ENCODE results near the gene CDK12. TPM values are rescaled to one million over a fixed set of nuclear protein-coding genes. Genes with fewer than 3 reads are reported as not detected.
"Not testable (repeated sequence)": the region's sequence is repeated elsewhere in the genome, so short reads cannot be mapped to it uniquely, and the experiment has no call there.

Gene CDK12
- total and polyA plus RNA-seq, 3 experiments from 2014 or later: 5.6 to 91.8 (median 86.9) TPM

DNA sequence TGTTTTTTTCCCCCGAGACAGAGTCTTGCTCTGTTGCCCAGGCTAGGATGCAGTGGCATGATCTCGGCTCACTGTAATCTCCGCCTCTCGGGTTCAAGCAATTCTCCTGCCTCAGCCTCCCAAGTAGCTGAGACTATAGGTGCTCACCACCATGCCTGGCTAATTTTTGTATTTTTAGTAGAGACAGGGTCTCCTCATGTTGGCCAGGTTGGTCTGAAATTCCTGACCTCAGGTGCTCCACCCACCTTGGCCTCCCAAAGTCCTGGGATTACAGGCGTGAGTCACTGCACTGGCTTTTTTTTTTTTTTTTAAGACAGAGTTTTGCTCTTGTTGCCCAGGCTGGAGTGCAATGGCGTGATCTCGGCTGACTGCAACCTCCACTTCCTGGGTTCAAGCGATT is 18.3 kb downstream of the CDK12 start:
- H3K4me1 ChIP-seq (ENCODE audit: insufficient read depth, low read length); POLR2A ChIA-PET; H3K4me3 ChIP-seq (ENCODE audit: low read length); H3K4me3 Mint-ChIP-seq; DNase-seq; H3K9me3 Mint-ChIP-seq; H3K9me3 ChIP-seq (ENCODE audit: low read length); H3K36me3 ChIP-seq (ENCODE audit: insufficient read depth, low read length); H3K27me3 Mint-ChIP-seq; H3K27me3 ChIP-seq (ENCODE audit: insufficient read depth, low read length, poor library complexity, severe bottlenecking); H3K4me1 Mint-ChIP-seq; H3K27ac ChIP-seq (ENCODE audit: low read depth, low read length): not testable (repeated sequence)
- CTCF ChIA-PET: interaction anchor here (1.4 to 1.6 kb wide), 2 partner anchors 15 to 16 kb away, joined by 4 read pairs; no protein-coding TSS in a partner anchor
- Mint-ChIP-seq H3K27ac (peak overlapping the region in 1 of 8 donors; percentile 33), H3K36me3 (peaks cover 0 to 46% (median 1%) of the 10 kb centered on the region in 3 donors)

DNA sequence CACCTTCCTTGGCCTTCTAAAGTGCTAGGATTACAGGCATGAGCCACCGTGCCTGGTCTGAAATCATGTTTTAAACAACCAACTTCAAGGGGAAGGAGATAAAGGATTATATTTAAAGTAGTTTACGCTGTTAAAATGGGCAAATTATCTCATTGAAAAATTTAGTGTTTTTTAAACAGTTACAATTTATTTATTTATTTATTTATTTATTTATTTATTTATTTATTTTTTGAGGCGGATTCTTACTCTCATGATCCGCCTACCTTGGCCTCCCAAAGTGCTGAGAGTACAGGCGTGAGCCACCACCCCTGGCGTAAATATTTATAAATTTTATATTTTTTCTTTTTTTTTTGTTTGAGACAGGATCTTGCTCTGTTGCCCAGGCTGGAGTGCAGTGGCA is 22.2 kb downstream of the CDK12 start:
- no peaks in the 10 kb centered on the region for H3K9me3 ChIP-seq (ENCODE audit: low read length)
- H3K27ac ChIP-seq (ENCODE audit: low read depth, low read length): no peak overlapping the region
- H3K27me3 Mint-ChIP-seq: no peaks in the 10 kb centered on the region
- peaks cover 10 to 23% (median 12%) of the 10 kb centered on the region in 3 donors for H3K4me1 Mint-ChIP-seq
- H3K4me3 Mint-ChIP-seq: no peak overlapping the region
- H3K9me3 Mint-ChIP-seq: no peaks in the 10 kb centered on the region
- no peaks in the 10 kb centered on the region for H3K27me3 ChIP-seq (ENCODE audit: insufficient read depth, low read length, poor library complexity, severe bottlenecking)
- no peak for DNase-seq
- H3K4me3 ChIP-seq (ENCODE audit: low read length): no peak overlapping the region
- ChIA-PET CTCF (no interaction called here), POLR2A (no interaction called here)
- no peak overlapping the region for H3K27ac Mint-ChIP-seq
- no peaks in the 10 kb centered on the region for H3K4me1 ChIP-seq (ENCODE audit: insufficient read depth, low read length)
- H3K36me3 Mint-ChIP-seq: peaks cover 0 to 46% (median 5%) of the 10 kb centered on the region in 3 donors
- no peaks in the 10 kb centered on the region for H3K36me3 ChIP-seq (ENCODE audit: insufficient read depth, low read length)

DNA sequence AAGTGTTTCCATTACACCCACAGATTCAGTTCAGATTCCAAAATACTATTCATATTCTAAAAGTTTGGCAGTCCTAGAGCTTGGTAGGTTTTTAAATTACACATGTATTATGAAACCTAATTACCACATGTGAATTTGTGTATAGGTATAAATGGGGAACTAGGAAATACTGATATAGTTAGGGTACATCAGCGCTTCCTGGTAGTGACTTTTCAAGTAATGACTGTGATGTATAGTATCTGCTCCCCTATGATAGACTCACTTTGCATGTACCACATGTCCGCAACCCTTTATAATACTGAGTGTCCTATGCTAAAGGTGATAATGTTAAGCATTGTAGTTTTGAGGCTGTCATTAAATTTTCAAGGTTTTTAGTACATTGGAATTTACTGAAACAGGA is 22.9 kb downstream of the CDK12 start:
- ChIA-PET CTCF (no interaction called here), POLR2A (no interaction called here)
- Histone ChIP-seq H3K4me1 (ENCODE audit: insufficient read depth, low read length) (no peaks in the 10 kb centered on the region), H3K27me3 (ENCODE audit: insufficient read depth, low read length, poor library complexity, severe bottlenecking) (no peaks in the 10 kb centered on the region), H3K9me3 (ENCODE audit: low read length) (no peaks in the 10 kb centered on the region), H3K27ac (ENCODE audit: low read depth, low read length) (no peak overlapping the region), H3K4me3 (ENCODE audit: low read length) (no peak overlapping the region), H3K36me3 (ENCODE audit: insufficient read depth, low read length) (no peaks in the 10 kb centered on the region)
- DNase-seq: no peak
- peaks cover 10 to 23% (median 12%) of the 10 kb centered on the region in 3 donors for H3K4me1 Mint-ChIP-seq
- no peaks in the 10 kb centered on the region for H3K27me3 Mint-ChIP-seq
- H3K4me3 Mint-ChIP-seq: no peak overlapping the region
- H3K27ac Mint-ChIP-seq: no peak overlapping the region
- H3K9me3 Mint-ChIP-seq: no peaks in the 10 kb centered on the region
- peaks cover 0 to 43% (median 5%) of the 10 kb centered on the region in 3 donors for H3K36me3 Mint-ChIP-seq

DNA sequence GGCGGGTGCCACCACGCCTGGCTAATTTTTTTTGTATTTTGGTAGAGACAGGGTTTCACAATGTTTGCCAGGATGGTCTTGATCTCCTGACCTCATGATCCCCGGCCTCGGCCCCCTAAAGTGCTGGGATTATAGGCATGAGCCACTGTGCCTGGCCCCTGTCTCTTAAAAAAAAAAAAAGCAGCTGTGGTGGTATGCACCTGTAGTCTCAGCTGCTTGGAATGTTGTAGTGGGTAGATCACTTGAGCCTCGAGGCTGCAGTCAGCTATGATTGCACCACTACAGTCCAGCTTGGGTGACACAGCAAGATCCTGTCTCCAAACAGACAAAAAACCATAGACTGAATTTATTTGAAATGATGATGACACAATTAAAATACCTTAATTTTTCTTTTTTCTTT is 24.3 kb downstream of the CDK12 start:
- CTCF ChIA-PET: interaction anchor here (0.9 kb wide), 1 partner anchor 24 kb away, joined by 3 read pairs; no protein-coding TSS in a partner anchor
- no peaks in the 10 kb centered on the region for H3K4me1 ChIP-seq (ENCODE audit: insufficient read depth, low read length)
- no peak overlapping the region for H3K27ac ChIP-seq (ENCODE audit: low read depth, low read length)
- no peak for DNase-seq
- Mint-ChIP-seq H3K27me3 (no peaks in the 10 kb centered on the region), H3K4me3 (no peak overlapping the region), H3K27ac (no peak overlapping the region), H3K9me3 (no peaks in the 10 kb centered on the region), H3K36me3 (peaks cover 2 to 36% (median 6%) of the 10 kb centered on the region in 3 donors), H3K4me1 (peaks cover 10 to 22% (median 14%) of the 10 kb centered on the region in 3 donors)
- no peaks in the 10 kb centered on the region for H3K27me3 ChIP-seq (ENCODE audit: insufficient read depth, low read length, poor library complexity, severe bottlenecking)
- POLR2A ChIA-PET: interaction anchor here (0.5 kb wide), 2 partner anchors 72 to 504 kb away, joined by 3 to 6 read pairs; no protein-coding TSS in a partner anchor
- H3K4me3 ChIP-seq (ENCODE audit: low read length): no peak overlapping the region
- no peaks in the 10 kb centered on the region for H3K9me3 ChIP-seq (ENCODE audit: low read length)
- peaks cover 3% of the 10 kb centered on the region for H3K36me3 ChIP-seq (ENCODE audit: insufficient read depth, low read length)

DNA sequence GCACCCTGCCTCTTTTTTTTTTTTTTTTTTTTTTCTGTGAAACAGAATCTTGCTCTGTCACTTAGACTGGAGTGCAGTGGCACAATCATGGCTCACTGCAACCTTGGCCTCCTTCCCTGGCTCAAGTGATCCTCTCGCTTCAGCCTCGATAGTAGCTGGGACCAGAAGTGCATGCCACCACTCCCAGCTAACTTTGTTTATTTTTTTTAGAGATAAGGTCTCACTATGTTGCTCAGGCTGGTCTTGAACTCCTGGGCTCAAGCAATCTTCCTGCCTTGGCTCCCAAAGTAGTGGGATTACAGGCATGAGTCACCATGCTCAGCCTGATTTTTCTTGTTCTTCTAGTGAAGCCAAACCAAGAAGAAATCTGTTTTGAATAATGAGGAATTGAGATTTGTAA is 25.0 kb downstream of the CDK12 start:
- no peak for DNase-seq
- POLR2A ChIA-PET: interaction anchor here (0.5 to 0.6 kb wide), 2 partner anchors 20 to 72 kb away, joined by 3 to 14 read pairs; no protein-coding TSS in a partner anchor
- peak overlapping the region in 1 of 8 donors; percentile 38 for H3K27ac Mint-ChIP-seq

DNA sequence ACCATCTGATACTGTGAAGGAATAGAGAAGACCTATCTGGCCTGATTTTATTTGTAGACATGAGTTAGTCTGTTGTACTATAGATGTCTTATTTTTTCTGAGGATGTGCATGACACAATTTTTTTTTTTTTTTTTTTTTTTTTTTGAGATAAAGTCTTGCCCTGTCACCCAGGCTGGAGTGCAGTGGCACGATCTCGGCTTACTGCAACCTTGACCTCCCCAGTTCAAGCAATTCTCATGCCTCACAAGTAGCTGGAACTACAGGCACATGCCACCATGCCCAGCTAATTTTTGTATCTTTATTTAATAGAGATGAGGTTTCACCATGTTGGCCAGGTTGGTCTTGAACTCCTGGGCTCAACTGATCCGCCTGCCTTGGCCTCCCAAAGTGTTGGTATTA is 26.2 kb downstream of the CDK12 start:
- H3K9me3 Mint-ChIP-seq; H3K4me3 Mint-ChIP-seq; DNase-seq; H3K27me3 ChIP-seq (ENCODE audit: insufficient read depth, low read length, poor library complexity, severe bottlenecking); H3K27ac ChIP-seq (ENCODE audit: low read depth, low read length); H3K27me3 Mint-ChIP-seq; CTCF ChIA-PET; H3K4me3 ChIP-seq (ENCODE audit: low read length); H3K9me3 ChIP-seq (ENCODE audit: low read length); POLR2A ChIA-PET; H3K36me3 ChIP-seq (ENCODE audit: insufficient read depth, low read length); H3K4me1 ChIP-seq (ENCODE audit: insufficient read depth, low read length): not testable (repeated sequence)
- peaks cover 10 to 23% (median 14%) of the 10 kb centered on the region in 3 donors for H3K4me1 Mint-ChIP-seq
- peaks cover 3 to 40% (median 9%) of the 10 kb centered on the region in 3 donors for H3K36me3 Mint-ChIP-seq
- H3K27ac Mint-ChIP-seq: peak overlapping the region in 1 of 8 donors; percentile 64

More for the DNA sequence above, 25.0 kb downstream of the CDK12 start:
- Mint-ChIP-seq H3K9me3 (no peaks in the 10 kb centered on the region), H3K4me1 (peaks cover 10 to 23% (median 14%) of the 10 kb centered on the region in 3 donors), H3K27me3 (no peaks in the 10 kb centered on the region), H3K4me3 (no peak overlapping the region), H3K36me3 (peaks cover 3 to 40% (median 9%) of the 10 kb centered on the region in 3 donors)
- Histone ChIP-seq H3K4me3 (ENCODE audit: low read length) (no peak overlapping the region), H3K27ac (ENCODE audit: low read depth, low read length) (no peak overlapping the region), H3K4me1 (ENCODE audit: insufficient read depth, low read length) (no peaks in the 10 kb centered on the region), H3K36me3 (ENCODE audit: insufficient read depth, low read length) (peaks cover 6% of the 10 kb centered on the region), H3K27me3 (ENCODE audit: insufficient read depth, low read length, poor library complexity, severe bottlenecking) (no peaks in the 10 kb centered on the region), H3K9me3 (ENCODE audit: low read length) (no peaks in the 10 kb centered on the region)
- CTCF ChIA-PET: no interaction called here

DNA sequence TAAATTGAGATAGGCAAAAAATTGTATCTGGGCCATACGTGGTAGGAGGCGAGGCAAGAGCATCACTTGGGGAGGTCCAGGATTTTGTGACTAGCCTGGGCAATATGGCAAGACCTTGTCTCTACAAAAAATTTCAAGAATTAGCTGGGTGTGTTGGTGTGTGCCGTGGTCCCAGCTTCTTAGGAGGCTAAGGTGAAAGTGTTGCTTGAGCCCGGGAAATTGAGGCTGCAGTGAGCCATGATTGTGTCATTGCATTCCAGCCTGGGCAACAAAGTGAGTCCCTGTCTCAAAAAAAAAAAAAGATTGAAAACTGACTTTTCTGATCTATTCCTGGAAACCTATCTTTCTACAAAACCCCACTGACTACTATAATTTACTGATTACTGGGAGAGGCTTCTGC is 26.7 kb downstream of the CDK12 start:
- Mint-ChIP-seq H3K36me3 (peaks cover 3 to 45% (median 9%) of the 10 kb centered on the region in 3 donors), H3K27me3 (no peaks in the 10 kb centered on the region), H3K9me3 (no peaks in the 10 kb centered on the region), H3K4me1 (peaks cover 10 to 23% (median 14%) of the 10 kb centered on the region in 3 donors), H3K4me3 (no peak overlapping the region), H3K27ac (peak overlapping the region in 1 of 8 donors; percentile 14)
- POLR2A ChIA-PET: no interaction called here
- H3K4me3 ChIP-seq (ENCODE audit: low read length): no peak overlapping the region
- DNase-seq: no peak
- no peak overlapping the region for H3K27ac ChIP-seq (ENCODE audit: low read depth, low read length)
- no peaks in the 10 kb centered on the region for H3K27me3 ChIP-seq (ENCODE audit: insufficient read depth, low read length, poor library complexity, severe bottlenecking)
- no peaks in the 10 kb centered on the region for H3K9me3 ChIP-seq (ENCODE audit: low read length)
- CTCF ChIA-PET: interaction anchor here (1.1 kb wide), 2 partner anchors 12 to 89 kb away, joined by 3 read pairs; no protein-coding TSS in a partner anchor
- H3K36me3 ChIP-seq (ENCODE audit: insufficient read depth, low read length): peaks cover 7% of the 10 kb centered on the region
- no peaks in the 10 kb centered on the region for H3K4me1 ChIP-seq (ENCODE audit: insufficient read depth, low read length)

DNA sequence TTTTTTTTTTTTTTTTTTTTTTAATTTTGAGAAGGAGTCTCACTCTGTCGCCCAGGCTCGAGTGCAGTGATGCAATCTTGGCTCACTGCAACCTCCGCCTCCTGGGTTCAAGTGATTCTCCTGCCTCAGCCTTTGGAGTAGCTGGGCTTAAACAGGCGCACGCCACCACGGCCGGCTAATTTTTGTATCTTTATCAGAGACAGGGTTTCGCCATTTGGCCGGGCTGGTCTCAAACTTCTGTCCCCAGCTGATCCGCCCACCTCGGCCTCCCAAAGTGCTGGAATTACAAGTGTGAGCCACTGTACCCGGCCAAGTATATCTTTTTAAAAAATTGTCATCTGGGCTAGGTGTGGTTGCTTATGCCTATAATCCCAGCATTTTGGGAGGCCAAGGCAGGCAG is 35.6 kb downstream of the CDK12 start:
- H3K27me3 ChIP-seq (ENCODE audit: insufficient read depth, low read length, poor library complexity, severe bottlenecking); DNase-seq; H3K4me3 Mint-ChIP-seq; H3K9me3 ChIP-seq (ENCODE audit: low read length); POLR2A ChIA-PET; H3K27ac ChIP-seq (ENCODE audit: low read depth, low read length); H3K4me3 ChIP-seq (ENCODE audit: low read length); H3K27ac Mint-ChIP-seq; H3K9me3 Mint-ChIP-seq; H3K27me3 Mint-ChIP-seq; H3K4me1 Mint-ChIP-seq; CTCF ChIA-PET; H3K4me1 ChIP-seq (ENCODE audit: insufficient read depth, low read length): not testable (repeated sequence)
- H3K36me3 ChIP-seq (ENCODE audit: insufficient read depth, low read length): peaks cover 16% of the 10 kb centered on the region
- H3K36me3 Mint-ChIP-seq: peaks cover 3 to 78% (median 9%) of the 10 kb centered on the region in 3 donors
